Measurements from ENCODE around the gene RPAP2. TPM values are rescaled to one million over a fixed set of nuclear protein-coding genes. Genes with fewer than 3 reads are reported as not detected.

RPAP2 gene
- polyA plus RNA-seq, 3 donors = 4.4 to 7.8 (median 7.3) TPM

DNA sequence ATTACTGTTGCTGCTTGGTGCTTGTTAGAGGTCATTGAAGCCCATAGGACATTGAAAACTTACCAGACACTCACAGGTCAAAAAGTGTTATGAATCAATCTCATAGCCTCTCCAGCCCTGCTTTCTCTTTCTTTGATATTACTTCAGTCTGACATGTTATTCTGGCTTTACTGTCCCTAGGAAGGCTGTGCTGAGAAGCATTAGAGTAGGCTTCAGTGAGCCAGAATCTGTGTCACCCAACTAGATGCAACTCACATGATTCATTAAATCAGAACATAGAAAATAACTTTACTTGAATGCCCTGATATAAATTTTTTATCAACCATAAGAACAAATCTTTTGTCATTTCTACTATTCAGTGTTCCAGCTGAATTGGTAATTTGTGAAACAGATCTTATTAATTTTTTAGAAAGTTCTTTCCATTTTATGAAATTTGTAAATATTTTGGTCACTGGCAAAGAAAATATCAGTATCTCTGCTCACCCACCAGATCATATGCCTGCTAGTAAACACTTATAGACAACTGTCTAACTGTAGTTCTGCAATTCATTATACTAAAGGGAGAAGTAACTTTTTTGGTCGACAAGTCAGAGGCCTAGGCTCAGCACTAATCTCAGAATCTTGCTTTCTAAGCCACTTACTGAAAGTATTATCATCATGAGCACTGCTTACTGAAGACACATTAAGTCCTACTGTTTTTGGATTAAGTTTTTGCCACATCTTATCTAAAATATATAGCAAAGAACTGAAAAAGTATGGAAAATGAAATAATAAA lies 48.2 kb downstream of the RPAP2 start:
- Mint-ChIP-seq H3K27ac (no peak overlapping the region), H3K4me3 (no peak overlapping the region), H3K36me3 (peaks cover 40 to 47% of the 10 kb centered on the region in 2 donors), H3K9me3 (peaks cover 0 to 4% (median 0%) of the 10 kb centered on the region in 7 donors), H3K27me3 (ENCODE audit: low read depth in 3 of 3) (no peaks in the 10 kb centered on the region), H3K4me1 (no peaks in the 10 kb centered on the region)
- Histone ChIP-seq H3K36me3 (replicated peaks in 1 of 2; ENCODE audit: control insufficient read depth in 1 of 2, insufficient read depth in 2 of 2, low read length in 2 of 2) (peaks cover 12 to 39% of the 10 kb centered on the region in 2 donors), H3K79me2 (ENCODE audit: insufficient read depth, low read length) (no peaks in the 10 kb centered on the region), H3K9ac (ENCODE audit: insufficient read depth, low read length, poor library complexity, severe bottlenecking) (no peak overlapping the region), H3K4me1 (ENCODE audit: control insufficient read depth in 1 of 2, insufficient read depth in 2 of 2, low read length in 2 of 2) (no peaks in the 10 kb centered on the region), H3K4me2 (replicated peaks; ENCODE audit: extremely low read depth, low read length, poor library complexity, severe bottlenecking) (no peak overlapping the region), H3K27ac (ENCODE audit: low read depth in 1 of 2, low read length in 2 of 2) (no peak overlapping the region), H2AFZ (ENCODE audit: insufficient read depth, low read depth, low read length, poor library complexity, severe bottlenecking) (no peak overlapping the region), H4K20me1 (ENCODE audit: insufficient read depth, low read length) (no peaks in the 10 kb centered on the region), H3K4me3 (replicated peaks in 1 of 3; ENCODE audit: low read depth in 2 of 3, low read length in 3 of 3) (no peak overlapping the region), H3K27me3 (ENCODE audit: control insufficient read depth in 2 of 2, insufficient read depth in 2 of 2, low read length in 2 of 2) (no peaks in the 10 kb centered on the region), H3K9me3 (replicated peaks in 1 of 2; ENCODE audit: control insufficient read depth in 1 of 2, insufficient read depth in 1 of 2, low read length in 2 of 2) (peaks cover 0 to 3% of the 10 kb centered on the region in 2 donors)
- no peak for DNase-seq
- intact Hi-C loops (cut with micrococcal nuclease) = no loop called here
- no peak for TF ChIP-seq CTCF (IDR thresholded peaks at IDR 0.05)
- no CpG with 5 or more reads among the region's 1 CpG for WGBS (ENCODE audit: insufficient coverage)

- H3K4me1 ChIP-seq (ENCODE audit: control insufficient read depth in 1 of 2, insufficient read depth in 2 of 2, low read length in 2 of 2) = no peaks in the 10 kb centered on the region
- H3K36me3 ChIP-seq (replicated peaks in 1 of 2; ENCODE audit: control insufficient read depth in 1 of 2, insufficient read depth in 2 of 2, low read length in 2 of 2) = peaks cover 10 to 38% of the 10 kb centered on the region in 2 donors
- no peak overlapping the region for H2AFZ ChIP-seq (ENCODE audit: insufficient read depth, low read depth, low read length, poor library complexity, severe bottlenecking)
- peaks cover 6% of the 10 kb centered on the region for H3K4me1 Mint-ChIP-seq
- no CpG with 5 or more reads among the region's 1 CpG for WGBS (ENCODE audit: insufficient coverage)
- H3K4me3 Mint-ChIP-seq = no peak overlapping the region
- no peaks in the 10 kb centered on the region for H3K79me2 ChIP-seq (ENCODE audit: insufficient read depth, low read length)
- H3K27me3 ChIP-seq (ENCODE audit: control insufficient read depth in 2 of 2, insufficient read depth in 2 of 2, low read length in 2 of 2) = no peaks in the 10 kb centered on the region
- no peak overlapping the region for H3K27ac ChIP-seq (ENCODE audit: low read depth in 1 of 2, low read length in 2 of 2)
- no peak overlapping the region for H3K4me2 ChIP-seq (replicated peaks; ENCODE audit: extremely low read depth, low read length, poor library complexity, severe bottlenecking)
- DNase-seq = no peak
- no peaks in the 10 kb centered on the region for H3K27me3 Mint-ChIP-seq (ENCODE audit: low read depth in 3 of 3)
- TF ChIP-seq CTCF (IDR thresholded peaks at IDR 0.05) = no peak
- intact Hi-C loops (cut with micrococcal nuclease) = no loop called here
- peaks cover 39% of the 10 kb centered on the region in 2 donors for H3K36me3 Mint-ChIP-seq
- no peaks in the 10 kb centered on the region for H4K20me1 ChIP-seq (ENCODE audit: insufficient read depth, low read length)
- H3K27ac Mint-ChIP-seq = peak overlapping the region in 1 of 7 donors; percentile 30
- peaks cover 0 to 3% of the 10 kb centered on the region in 2 donors for H3K9me3 ChIP-seq (replicated peaks in 1 of 2; ENCODE audit: control insufficient read depth in 1 of 2, insufficient read depth in 1 of 2, low read length in 2 of 2)
- H3K4me3 ChIP-seq (replicated peaks in 1 of 3; ENCODE audit: low read depth in 2 of 3, low read length in 3 of 3) = no peak overlapping the region
- H3K9me3 Mint-ChIP-seq = peaks cover 0 to 6% (median 3%) of the 10 kb centered on the region in 7 donors
- H3K9ac ChIP-seq (ENCODE audit: insufficient read depth, low read length, poor library complexity, severe bottlenecking) = no peak overlapping the region
These were observed 54.0 kb downstream of the RPAP2 start for GRCh38 chr1:92352856-92353255.
